Adrenal gland (tissue), 5 donors: ENCODE data around the gene CFHR3.
"Not testable (repeated sequence)": the region's sequence is repeated elsewhere in the genome, so short reads cannot be mapped to it uniquely, and the experiment has no call there.

Experiments used
- CTCF ChIP-seq, 6 experiments: fragments of 450-650 bp in 4 of 6; fragments of 200-600 bp in 2 of 6; sonication (generic) in 1 of 6; IDR thresholded peaks; 1 replicate in 5 of 6; 2 replicates in 1 of 6; pipeline versions ENCODE4 v1.5.1 to v1.8.0; 2016 to 2021; ENCODE audit warnings: antibody characterized with exemption in 6 of 6, mild to moderate bottlenecking in 2 of 6, moderate library complexity in 1 of 6
- POLR2A ChIP-seq, 2 donors: fragments of 450-650 bp; IDR thresholded peaks; one replicate each; pipeline ENCODE4 v1.6.1; 2017; ENCODE audit warnings: antibody characterized with exemption in 2 of 2, mild to moderate bottlenecking in 2 of 2, moderate library complexity in 1 of 2
- donor health status: DM: no; HTN: no; CAD: no.

- not testable (repeated sequence) for TF ChIP-seq CTCF, POLR2A (IDR thresholded peaks at IDR 0.05)
Observed at GRCh38 chr1:196791252-196791651, 16.6 kb downstream of the CFHR3 start.
